Stimulated activated CD4-positive, alpha-beta T cell treated with anti-CD3 and anti-CD28 coated beads, Interleukin-15, amount 100 ng/mL, for 1 hour (primary cell): ENCODE data around the gene ZNF561.
"Not testable (repeated sequence)": the region's sequence is repeated elsewhere in the genome, so short reads cannot be mapped to it uniquely, and the experiment has no call there.

ENCODE experiments used
- DNase-seq, 2 donors: peaks; one replicate each; pipeline ENCODE4 v3.0.0-alpha.2; 2020; ENCODE audit warnings: low read depth in 1 of 2, low spot score in 1 of 2

ZNF561 gene

DNA sequence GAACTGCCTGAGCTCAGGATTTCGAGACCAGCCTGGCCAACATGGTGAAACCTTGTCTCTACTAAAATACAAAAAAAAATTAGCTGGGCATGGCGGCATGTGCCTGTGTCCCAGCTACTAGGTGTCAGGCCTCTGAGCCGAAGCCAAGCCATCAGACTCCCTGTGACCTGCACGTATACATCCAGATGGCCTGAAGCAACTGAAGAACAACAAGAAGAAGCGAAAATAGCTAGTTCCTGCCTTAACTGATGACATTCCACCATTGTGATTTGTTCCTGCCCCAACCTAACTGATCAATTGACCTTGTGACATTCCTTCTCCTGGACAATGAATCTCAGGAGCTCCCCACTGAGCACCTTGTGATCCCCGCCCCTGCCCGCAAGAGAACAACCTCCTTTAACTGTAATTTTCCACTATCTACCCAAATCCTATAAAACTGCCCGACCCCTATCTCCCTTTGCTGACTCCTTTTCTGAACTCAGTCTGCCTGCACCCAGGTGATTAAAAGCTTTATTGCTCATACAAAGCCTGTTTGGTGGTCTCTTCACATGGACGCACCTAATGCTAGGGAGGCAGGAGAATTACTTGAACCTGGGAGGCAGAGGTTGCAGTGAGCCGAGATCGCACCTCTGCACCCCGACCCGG lies 38.8 kb downstream of the ZNF561 start:
- DNase-seq, result not testable (repeated sequence)

DNA sequence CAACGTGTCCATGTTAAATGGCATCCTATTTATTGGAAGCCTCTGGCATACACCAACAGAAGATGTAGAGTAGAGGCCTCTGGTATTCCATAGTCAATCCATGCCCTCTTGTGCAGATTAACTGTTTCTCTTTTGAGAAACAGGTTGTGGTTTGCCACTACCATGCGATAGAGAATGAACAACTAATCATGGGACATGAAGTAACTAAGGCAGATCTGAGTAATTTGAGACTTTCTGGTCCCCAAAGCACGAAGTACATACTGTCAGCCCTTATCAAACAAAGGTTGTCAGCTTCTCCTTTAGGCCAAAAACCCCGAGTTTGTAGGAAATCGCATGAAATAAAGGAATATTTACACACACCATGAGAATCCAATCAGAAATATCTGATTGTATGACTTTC lies 40.3 kb downstream of the ZNF561 start:
- DNase-seq, result no peak

DNA sequence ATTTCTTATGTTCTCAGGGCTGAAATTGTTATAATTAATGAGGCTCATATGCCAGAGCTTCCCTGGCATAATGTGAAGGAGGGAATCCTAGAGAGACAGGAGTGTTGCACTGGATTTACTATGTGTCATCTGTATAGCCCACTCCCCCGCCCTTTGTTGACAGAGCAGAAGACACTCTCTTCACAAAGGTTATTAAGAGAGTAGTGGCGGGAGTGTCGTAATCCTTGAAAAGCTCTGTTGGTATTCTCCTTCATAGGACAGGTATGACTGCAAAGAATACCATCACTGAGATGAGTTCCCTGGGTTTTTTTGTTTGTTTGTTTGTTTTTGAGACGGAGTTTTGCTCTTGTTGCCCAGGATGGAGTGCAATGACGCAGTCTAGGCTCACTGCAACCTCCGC lies 50.8 kb downstream of the ZNF561 start:
- no peak for DNase-seq

DNA sequence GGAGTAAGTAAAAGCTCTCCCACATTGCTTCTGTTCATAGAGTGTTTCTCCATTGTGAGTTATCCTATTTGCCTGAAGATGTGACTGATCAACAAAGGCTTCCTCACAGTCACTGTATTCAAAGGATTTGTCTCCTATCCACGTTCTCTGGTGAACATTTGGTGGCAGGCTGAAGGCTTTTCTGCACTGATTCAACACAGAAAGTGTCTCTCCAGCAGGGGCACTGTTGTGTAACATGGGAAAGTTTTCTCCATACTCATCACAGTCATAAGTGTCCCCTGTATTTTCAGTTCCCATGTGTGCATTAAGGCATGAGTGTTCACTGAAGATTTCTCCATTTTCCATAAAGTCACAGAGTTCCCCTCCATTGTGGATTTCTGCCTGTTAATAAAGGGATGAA lies 54.3 kb downstream of the ZNF561 start:
- no peak for DNase-seq

DNA sequence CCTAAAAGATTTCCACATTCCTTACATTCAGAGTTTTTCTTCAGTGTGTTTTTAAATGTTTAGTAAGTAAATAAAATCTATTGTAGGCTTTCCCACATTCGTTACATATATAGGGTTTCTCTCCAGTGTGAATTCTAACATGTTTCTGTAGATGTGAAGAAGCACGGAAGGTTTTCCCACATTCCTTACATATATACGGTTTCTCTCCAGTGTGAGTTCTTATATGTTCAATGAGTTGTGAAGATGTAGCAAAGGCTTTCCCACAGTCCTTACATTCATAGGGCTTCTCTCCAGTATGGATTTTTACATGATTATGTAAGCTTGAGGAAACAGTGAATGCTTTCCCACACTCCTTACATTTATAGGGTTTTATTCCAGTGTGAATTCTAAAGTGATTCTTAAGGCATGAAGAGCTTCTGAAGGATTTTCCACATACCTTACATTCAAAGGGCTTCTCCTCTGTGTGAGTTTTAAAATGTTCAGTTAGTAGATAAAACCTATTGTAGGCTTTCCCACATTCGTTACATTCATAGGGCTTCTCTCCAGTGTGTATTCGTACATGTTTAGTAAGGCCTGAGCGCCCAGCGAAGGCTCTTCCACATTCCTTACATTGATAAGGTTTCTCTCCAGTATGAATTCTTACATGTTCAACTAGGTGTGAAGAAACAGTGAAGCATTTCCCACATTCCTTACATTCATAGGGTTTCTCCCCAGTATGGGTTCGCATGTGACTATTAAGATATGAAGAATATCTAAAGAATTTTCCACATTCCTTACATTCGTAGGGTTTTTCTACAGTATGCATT lies 54.9 kb downstream of the ZNF561 start:
- DNase-seq, result no peak
